SK-N-SH (cell line): ENCODE data around the gene ATRN.
"Not testable (repeated sequence)": the region's sequence is repeated elsewhere in the genome, so short reads cannot be mapped to it uniquely, and the experiment has no call there.

Experiments used
- CHD2 ChIP-seq: fragments of 150-350 bp; IDR thresholded peaks from 2 replicates; pipeline ENCODE4 v1.6.1; 2018; ENCODE audit warnings: low read length; ENCODE audit not compliant: partially characterized antibody
- CTCF ChIP-seq: fragments of 200-600 bp; sonication (generic); IDR thresholded peaks from 2 replicates; pipeline ENCODE4 v1.6.1; 2017; ENCODE audit warnings: antibody characterized with exemption, mild to moderate bottlenecking, moderate library complexity
- GABPA ChIP-seq: IDR thresholded peaks from 2 replicates; pipeline ENCODE4 v1.4.0; 2012; ENCODE audit warnings: low read depth, mild to moderate bottlenecking
- JUND ChIP-seq: IDR thresholded peaks from 2 replicates; pipeline ENCODE4 v1.4.0; 2012
- NRF1 ChIP-seq: IDR thresholded peaks from 2 replicates; pipeline ENCODE4 v1.6.1; 2012; ENCODE audit warnings: low read depth, mild to moderate bottlenecking, low read length
- SIN3A ChIP-seq: IDR thresholded peaks from 2 replicates; pipeline ENCODE4 v1.6.1; 2012; ENCODE audit warnings: low read depth, mild to moderate bottlenecking, low read length, moderate library complexity, borderline replicate concordance
- USF1 ChIP-seq: IDR thresholded peaks from 2 replicates; pipeline ENCODE4 v1.4.0; 2012; ENCODE audit warnings: low read depth, borderline replicate concordance
- TF ChIP-seq, protein P1 (sequence below): IDR thresholded peaks from 2 replicates; pipeline ENCODE4 v1.4.0; 2012; ENCODE audit warnings: low read depth

- not testable (repeated sequence) for TF ChIP-seq GABPA, JUND, CTCF, NRF1, USF1, CHD2, SIN3A
- TF ChIP-seq, protein P1, sequence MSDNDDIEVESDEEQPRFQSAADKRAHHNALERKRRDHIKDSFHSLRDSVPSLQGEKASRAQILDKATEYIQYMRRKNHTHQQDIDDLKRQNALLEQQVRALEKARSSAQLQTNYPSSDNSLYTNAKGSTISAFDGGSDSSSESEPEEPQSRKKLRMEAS: not testable (repeated sequence)
These were observed 44.1 kb upstream of the ATRN start for GRCh38 chr20:3426766-3427165.
